Stimulated activated CD8-positive, alpha-beta memory T cell treated with anti-CD3 and anti-CD28 coated beads, Interleukin-12 subunit alpha, Interleukin-12 subunit beta, amount 100 ng/mL, for 24 hours (primary cell): ENCODE data around the gene NPY5R.

Experiments used
- DNase-seq: peaks from one replicate; pipeline ENCODE4 v3.0.0-alpha.2; 2020; ENCODE audit errors: extremely low read depth

Gene NPY5R

GRCh38 chr4:163384926-163385325 lies 41.2 kb downstream of the NPY5R start:
- no peak for DNase-seq

GRCh38 chr4:163385466-163385865 lies 41.8 kb downstream of the NPY5R start:
- DNase-seq, result no peak

GRCh38 chr4:163391756-163392155 lies 48.1 kb downstream of the NPY5R start:
- DNase-seq, result no peak

GRCh38 chr4:163392328-163392727 lies 48.6 kb downstream of the NPY5R start:
- DNase-seq, result no peak

- DNase-seq, result no peak
Observed at GRCh38 chr4:163393471-163393870, 49.8 kb downstream of the NPY5R start.

GRCh38 chr4:163395055-163395454 lies 51.4 kb downstream of the NPY5R start:
- no peak for DNase-seq

- DNase-seq, result no peak
Observed at GRCh38 chr4:163395758-163396157, 52.1 kb downstream of the NPY5R start.

GRCh38 chr4:163398238-163398637 lies 54.5 kb downstream of the NPY5R start:
- no peak for DNase-seq

GRCh38 chr4:163400911-163401310 lies 57.2 kb downstream of the NPY5R start:
- no peak for DNase-seq
